GM23248 (cell line): ENCODE results near the gene TKT.

Source experiments
- EZH2 ChIP-seq: fragments of 200-600 bp; sonication (generic); IDR thresholded peaks from 2 replicates; pipeline ENCODE4 v1.6.1; 2018; ENCODE audit warnings: antibody characterized with exemption, mild to moderate bottlenecking; ENCODE audit not compliant: insufficient read depth, poor library complexity, severe bottlenecking
- EZH2phosphoT487 ChIP-seq: fragments of 200-600 bp; sonication (generic); IDR thresholded peaks from 2 replicates; pipeline ENCODE4 v1.6.1; 2018; ENCODE audit warnings: antibody characterized with exemption, moderate library complexity, mild to moderate bottlenecking, low read depth; ENCODE audit not compliant: insufficient read depth

- TF ChIP-seq EZH2phosphoT487: no peak
- no peak for TF ChIP-seq EZH2
These were observed 35.8 kb downstream of the TKT start for GRCh38 chr3:53219895-53220483.
